H9 (cell line): ENCODE data around the gene ENG. TPM values are rescaled to one million over a fixed set of nuclear protein-coding genes. Genes with fewer than 3 reads are reported as not detected.
A peak's percentile ranks its signal among the peaks of the same experiment; 100 is the strongest.

Experiments
- DNase-seq: peaks from one replicate; pipeline ENCODE4 v3.0.0-alpha.2; 2017
- H2AFZ ChIP-seq: one replicate; pipeline ENCODE4 v1.6.1; 2013; ENCODE audit warnings: mild to moderate bottlenecking, low read length, control low read depth, moderate library complexity
- H2AK5ac ChIP-seq: 2 replicates; pipeline ENCODE4 v1.6.1; 2013; ENCODE audit warnings: low read length, control low read depth, mixed read lengths; ENCODE audit not compliant: insufficient read length
- H2BK120ac ChIP-seq: one replicate; pipeline ENCODE4 v1.6.1; 2013; ENCODE audit warnings: low read depth, mild to moderate bottlenecking, low read length, control low read depth, inconsistent platforms; ENCODE audit not compliant: poor library complexity, severe bottlenecking
- H2BK12ac ChIP-seq: 2 replicates; pipeline ENCODE4 v1.6.1; 2013; ENCODE audit warnings: low read length, control low read depth, mixed read lengths, low read depth; ENCODE audit not compliant: insufficient read length
- H2BK15ac ChIP-seq: 2 replicates; pipeline ENCODE4 v1.6.1; 2013; ENCODE audit warnings: low read depth, low read length, control low read depth
- H2BK20ac ChIP-seq: one replicate; pipeline ENCODE4 v1.6.1; 2013; ENCODE audit warnings: low read depth, mild to moderate bottlenecking, low read length, control low read depth, inconsistent platforms; ENCODE audit not compliant: poor library complexity, severe bottlenecking
- H2BK5ac ChIP-seq: 2 replicates; pipeline ENCODE4 v1.6.1; 2013; ENCODE audit warnings: low read length, control low read depth, mixed read lengths; ENCODE audit not compliant: insufficient read length
- H3K14ac ChIP-seq: 2 replicates; pipeline ENCODE4 v1.6.1; 2013; ENCODE audit warnings: low read length, control low read depth; ENCODE audit not compliant: insufficient read depth
- H3K18ac ChIP-seq: 2 replicates; pipeline ENCODE4 v1.6.1; 2013; ENCODE audit warnings: low read depth, mild to moderate bottlenecking, mixed read lengths, low read length, control low read depth; ENCODE audit not compliant: insufficient read length
- H3K23ac ChIP-seq: 2 replicates; pipeline ENCODE4 v1.6.1; 2013; ENCODE audit warnings: low read length, control low read depth, mixed read lengths, low read depth; ENCODE audit not compliant: insufficient read length
- H3K23me2 ChIP-seq: 2 replicates; pipeline ENCODE4 v1.6.1; 2013; ENCODE audit warnings: low read depth, mild to moderate bottlenecking, mixed read lengths, low read length, control low read depth; ENCODE audit not compliant: insufficient read length, poor library complexity, severe bottlenecking
- H3K27ac ChIP-seq: 2 replicates; pipeline ENCODE4 v1.5.1; 2013; ENCODE audit warnings: low read length, control low read depth, mixed read lengths, low read depth; ENCODE audit not compliant: insufficient read length
- H3K27me3 ChIP-seq: 2 replicates; pipeline ENCODE4 v1.6.1; 2013; ENCODE audit warnings: low read length, control low read depth, inconsistent platforms; ENCODE audit not compliant: insufficient read depth
- H3K4ac ChIP-seq: 2 replicates; pipeline ENCODE4 v1.6.1; 2013; ENCODE audit warnings: low read depth, mild to moderate bottlenecking, control low read depth, inconsistent platforms, low read length, moderate library complexity
- H3K4me1 ChIP-seq: 2 replicates; pipeline ENCODE4 v1.6.1; 2013; ENCODE audit warnings: low read length, control low read depth, inconsistent platforms; ENCODE audit not compliant: insufficient read depth
- H3K4me2 ChIP-seq: 2 replicates; pipeline ENCODE4 v1.6.1; 2013; ENCODE audit warnings: low read length, control low read depth, mixed read lengths; ENCODE audit not compliant: insufficient read length, insufficient read depth
- H3K56ac ChIP-seq: 2 replicates; pipeline ENCODE4 v1.6.1; 2013; ENCODE audit warnings: low read depth, mild to moderate bottlenecking, mixed read lengths, low read length, control low read depth; ENCODE audit not compliant: insufficient read length
- H3K79me1 ChIP-seq: 2 replicates; pipeline ENCODE4 v1.6.1; 2013; ENCODE audit warnings: low read depth, mild to moderate bottlenecking, moderate library complexity, low read length, control low read depth, inconsistent platforms; ENCODE audit not compliant: insufficient read depth, poor library complexity, severe bottlenecking
- H3K79me2 ChIP-seq: 2 replicates; pipeline ENCODE4 v1.6.1; 2013; ENCODE audit warnings: low read length, control low read depth, inconsistent platforms; ENCODE audit not compliant: insufficient read depth
- H3K9ac ChIP-seq: 2 replicates; pipeline ENCODE4 v1.6.1; 2013; ENCODE audit warnings: low read length, control low read depth, mixed read lengths; ENCODE audit not compliant: insufficient read length; ENCODE audit errors: extremely low read depth
- H3K9me3 ChIP-seq: one replicate; pipeline ENCODE4 v1.6.1; 2013; ENCODE audit warnings: low read depth, low read length, inconsistent platforms; ENCODE audit not compliant: control insufficient read depth
- H3T11ph ChIP-seq: one replicate; pipeline ENCODE4 v1.6.1; 2013; ENCODE audit warnings: mild to moderate bottlenecking, low read length, control low read depth, inconsistent platforms
- H4K20me1 ChIP-seq: one replicate; pipeline ENCODE4 v1.6.1; 2013; ENCODE audit not compliant: control insufficient read depth, insufficient read length, insufficient read depth
- H4K5ac ChIP-seq: 2 replicates; pipeline ENCODE4 v1.6.1; 2013; ENCODE audit warnings: low read depth, mild to moderate bottlenecking, mixed read lengths, low read length, control low read depth; ENCODE audit not compliant: insufficient read length
- H4K8ac ChIP-seq: replicated peaks from 2 replicates; pipeline ENCODE4 v1.6.1; 2013; ENCODE audit warnings: low read length, control low read depth, mixed read lengths, low read depth; ENCODE audit not compliant: insufficient read length
- H4K91ac ChIP-seq: 2 replicates; pipeline ENCODE4 v1.6.1; 2013; ENCODE audit warnings: low read depth, mild to moderate bottlenecking, moderate library complexity, mixed read lengths, low read length, control low read depth; ENCODE audit not compliant: insufficient read length
- H3K27ac Mint-ChIP-seq, 3 experiments: 2 replicates in 2 of 3; 3 replicates in 1 of 3; pipeline ENCODE4 v1.8.0; 2020 to 2021; ENCODE audit warnings: mixed read lengths in 3 of 3, mild to moderate bottlenecking in 1 of 3, moderate library complexity in 1 of 3
- H3K27me3 Mint-ChIP-seq: 2 replicates; pipeline ENCODE4 v1.8.0; 2021; ENCODE audit warnings: low read depth, mild to moderate bottlenecking, moderate library complexity, mixed read lengths
- H3K36me3 Mint-ChIP-seq, 3 experiments: 2 replicates in 2 of 3; 3 replicates in 1 of 3; pipeline ENCODE4 v1.8.0; 2020 to 2021; ENCODE audit warnings: low read depth in 3 of 3, mixed read lengths in 3 of 3; ENCODE audit not compliant: insufficient read depth in 1 of 3
- H3K4me1 Mint-ChIP-seq, 2 experiments: 2 replicates each; pipeline ENCODE4 v1.8.0; 2020; ENCODE audit warnings: mixed read lengths in 2 of 2
- H3K4me3 Mint-ChIP-seq, 2 experiments: 2 replicates in 1 of 2; 3 replicates in 1 of 2; pipeline ENCODE4 v1.8.0; 2020 to 2021; ENCODE audit warnings: mild to moderate bottlenecking in 2 of 2, mixed read lengths in 2 of 2, moderate library complexity in 1 of 2
- H3K9me3 Mint-ChIP-seq, 2 experiments: 2 replicates in 1 of 2; 3 replicates in 1 of 2; pipeline ENCODE4 v1.8.0; 2020; ENCODE audit warnings: mild to moderate bottlenecking in 2 of 2, mixed read lengths in 2 of 2, moderate library complexity in 1 of 2
- CTCF ChIP-seq: fragments of 200-600 bp; sonication (generic); conservative IDR thresholded peaks from 3 replicates; pipeline ENCODE4 v1.8.0; 2021; ENCODE audit warnings: antibody characterized with exemption, mild to moderate bottlenecking
- WGBS: extraction: QIAGEN DNeasy Blood & Tissue Kit; methylation state at CpG from one replicate; pipeline ENCODE4 v1.1.7; 2013; ENCODE audit warnings: missing lambda C conversion rate, low lambda C conversion rate, mixed read lengths; ENCODE audit not compliant: insufficient read length; ENCODE audit errors: extremely low coverage; 5-methylcytosine and 5-hydroxymethylcytosine counted together
- total RNA-seq: library from RNA; stranded (reverse); gene quantifications from 2 replicates; pipeline ENCODE4 v1.2.1, GENCODE V29; 2021

The ENG gene
- total RNA-seq, 1 experiment from 2014 or later, result 2.1 TPM

- Histone ChIP-seq H2BK5ac (no peak overlapping the region), H4K20me1 (no peaks in the 10 kb centered on the region), H3K9ac (peak overlapping the region; percentile 55), H2BK20ac (no peak overlapping the region), H2AK5ac (no peak overlapping the region), H3K9me3 (no peaks in the 10 kb centered on the region), H2BK15ac (no peak overlapping the region), H3K79me1 (no peaks in the 10 kb centered on the region), H2BK120ac (no peak overlapping the region), H3K27ac (no peak overlapping the region), H2BK12ac (no peak overlapping the region), H3K23me2 (peaks cover 12% of the 10 kb centered on the region), H3K23ac (no peak overlapping the region), H4K8ac (no peak overlapping the region), H3K4me1 (no peaks in the 10 kb centered on the region), H3K4ac (no peak overlapping the region), H3K18ac (no peak overlapping the region), H3K4me2 (peak overlapping the region; percentile 91), H4K91ac (no peak overlapping the region), H3T11ph (no peak overlapping the region), H3K56ac (no peak overlapping the region), H3K79me2 (no peaks in the 10 kb centered on the region), H2AFZ (no peak overlapping the region), H3K14ac (no peak overlapping the region), H4K5ac (no peak overlapping the region), H3K27me3 (no peaks in the 10 kb centered on the region)
- Mint-ChIP-seq H3K4me1 (peaks cover 8 to 25% of the 10 kb centered on the region in 2 experiments; a peak in 3 of 4 replicates), H3K36me3 (no peaks in the 10 kb centered on the region; a peak in 1 of 7 replicates), H3K27ac (no peak overlapping the region), H3K27me3 (no peaks in the 10 kb centered on the region; the same call in none of the 2 replicates), H3K4me3 (peak overlapping the region; percentile 77 to 80), H3K9me3 (no peaks in the 10 kb centered on the region)
- TF ChIP-seq CTCF, result no peak
- no peak for DNase-seq
- WGBS, result no CpG with 5 or more reads among the region's 18 CpGs
Measured at GRCh38 chr9:127878001-127878651, 23.7 kb upstream of the ENG start.
